Stimulated activated effector memory CD8-positive, alpha-beta T cell treated with anti-CD3 and anti-CD28 coated beads, Interleukin-12 subunit alpha, Interleukin-12 subunit beta, amount 100 ng/mL, for 72 hours (primary cell): ENCODE results near the gene TASP1.
"Not testable (repeated sequence)": the region's sequence is repeated elsewhere in the genome, so short reads cannot be mapped to it uniquely, and the experiment has no call there.

Experiments used
- ATAC-seq: fragments of 150-1000 bp; cut with Tn5 transposase; 2 replicates; pipeline ENCODE4 v1.10.0; 2021
- DNase-seq, 2 donors: peaks; one replicate each; pipeline ENCODE4 v3.0.0; 2021 to 2022; ENCODE audit warnings: low spot score in 2 of 2
- H3K27ac Mint-ChIP-seq: one replicate; pipeline ENCODE4 v1.8.0; 2022; ENCODE audit warnings: mild to moderate bottlenecking, mixed read lengths
- H3K36me3 Mint-ChIP-seq: one replicate; pipeline ENCODE4 v1.8.0; 2022; ENCODE audit warnings: mild to moderate bottlenecking, mixed read lengths
- H3K4me1 Mint-ChIP-seq: one replicate; pipeline ENCODE4 v1.8.0; 2022; ENCODE audit warnings: mixed read lengths
- H3K4me3 Mint-ChIP-seq: one replicate; pipeline ENCODE4 v1.8.0; 2022; ENCODE audit warnings: mild to moderate bottlenecking, mixed read lengths
- H3K9me3 Mint-ChIP-seq: one replicate; pipeline ENCODE4 v1.8.0; 2022; ENCODE audit warnings: mixed read lengths

Gene TASP1

DNA sequence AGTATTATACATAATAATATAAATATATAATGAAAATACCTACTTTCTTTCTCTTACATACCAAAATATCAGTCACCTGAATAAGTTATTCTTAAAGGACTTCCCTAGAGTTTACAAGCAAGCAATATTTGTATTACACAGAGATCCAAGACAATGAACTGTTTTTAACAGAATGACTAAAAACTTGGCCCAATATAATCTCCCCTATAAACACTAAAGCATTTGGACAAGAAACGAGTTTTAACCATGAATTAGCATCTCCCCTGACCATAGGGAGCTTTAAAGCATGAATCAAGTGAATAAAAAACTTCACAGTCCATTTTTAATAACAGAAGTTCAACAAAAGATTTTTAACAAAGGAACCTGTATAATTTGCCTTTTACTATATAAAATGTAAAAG is 20.3 kb downstream of the TASP1 start:
- DNase-seq: not testable (repeated sequence)

GRCh38 chr20:13617585-13617984 is 21.1 kb downstream of the TASP1 start:
- H3K27ac Mint-ChIP-seq, ATAC-seq, H3K4me1 Mint-ChIP-seq, H3K9me3 Mint-ChIP-seq, DNase-seq, H3K4me3 Mint-ChIP-seq: not testable (repeated sequence)
- peaks cover 23% of the 10 kb centered on the region for H3K36me3 Mint-ChIP-seq

More for the DNA sequence above, 20.3 kb downstream of the TASP1 start:
- not testable (repeated sequence) for H3K9me3 Mint-ChIP-seq, H3K4me3 Mint-ChIP-seq, ATAC-seq, H3K27ac Mint-ChIP-seq, H3K4me1 Mint-ChIP-seq
- peaks cover 23% of the 10 kb centered on the region for H3K36me3 Mint-ChIP-seq

DNA sequence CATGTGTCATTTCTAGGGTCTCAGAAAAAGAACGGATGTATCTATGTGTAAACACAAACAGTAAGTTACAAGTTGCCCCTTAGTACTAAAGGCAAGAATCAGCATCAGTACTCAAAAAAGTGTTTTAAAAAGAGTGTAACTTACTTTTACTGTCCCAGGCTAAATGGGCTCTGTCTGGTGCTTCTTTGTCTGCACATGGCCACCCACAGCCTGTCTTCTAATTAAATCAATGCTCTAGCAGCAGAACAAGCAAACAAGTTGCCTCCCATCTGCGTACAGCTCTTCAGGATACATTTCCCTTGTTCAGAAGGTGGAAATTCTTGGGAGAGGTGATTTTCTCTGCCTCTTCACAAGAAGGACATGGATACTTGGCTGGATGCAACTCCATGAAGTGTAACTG is 22.0 kb downstream of the TASP1 start:
- peaks cover 23% of the 10 kb centered on the region for H3K36me3 Mint-ChIP-seq
- not testable (repeated sequence) for H3K4me1 Mint-ChIP-seq, H3K9me3 Mint-ChIP-seq, H3K27ac Mint-ChIP-seq, DNase-seq, H3K4me3 Mint-ChIP-seq, ATAC-seq

DNA sequence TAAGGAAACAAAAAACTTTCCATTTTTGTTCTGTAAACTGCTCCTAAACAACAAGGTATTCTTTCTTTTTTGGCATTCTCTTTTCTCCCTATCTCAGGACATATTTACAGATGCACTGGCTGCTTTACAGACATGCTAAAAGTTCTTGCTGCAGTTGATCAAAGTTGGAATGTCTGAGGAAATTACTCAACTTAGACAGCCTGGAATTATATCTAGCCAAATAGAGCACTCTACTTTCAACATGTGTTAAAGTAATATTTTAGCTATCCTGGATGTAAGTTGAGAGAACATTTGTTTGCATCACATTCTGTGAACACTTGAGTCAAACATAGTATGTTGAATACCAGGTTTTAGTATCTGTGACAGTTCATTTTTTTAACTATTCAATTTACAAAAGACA is 24.8 kb downstream of the TASP1 start:
- Mint-ChIP-seq H3K4me1 (peaks cover 7% of the 10 kb centered on the region), H3K9me3 (no peaks in the 10 kb centered on the region), H3K4me3 (no peak overlapping the region), H3K27ac (no peak overlapping the region), H3K36me3 (peaks cover 37% of the 10 kb centered on the region)
- ATAC-seq (no peak), DNase-seq (no peak)

GRCh38 chr20:13611611-13612125 is 27.1 kb downstream of the TASP1 start:
- Mint-ChIP-seq H3K4me3 (no peak overlapping the region), H3K4me1 (peaks cover 7% of the 10 kb centered on the region), H3K9me3 (no peaks in the 10 kb centered on the region), H3K36me3 (peaks cover 31% of the 10 kb centered on the region), H3K27ac (no peak overlapping the region)
- ATAC-seq: no peak
- no peak for DNase-seq

DNA sequence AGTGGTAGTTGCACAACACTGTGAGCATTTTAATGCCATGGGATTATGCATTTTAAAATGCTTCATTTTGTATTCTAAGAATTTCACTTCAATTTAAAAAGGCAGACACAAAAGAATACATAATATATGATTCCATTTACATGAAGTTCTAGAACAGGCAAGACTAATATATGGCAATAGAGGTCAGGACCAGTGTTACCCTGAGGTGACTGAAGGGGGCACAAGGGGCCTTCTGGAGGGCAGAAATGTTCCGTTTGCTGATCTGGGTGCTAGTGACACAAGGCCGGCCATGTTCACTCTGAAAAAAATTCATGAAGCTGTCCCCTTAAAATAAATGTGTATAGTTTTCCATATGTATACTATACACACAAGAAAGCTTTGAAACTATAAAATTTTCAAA is 28.5 kb downstream of the TASP1 start:
- Mint-ChIP-seq H3K4me3 (no peak overlapping the region), H3K4me1 (no peaks in the 10 kb centered on the region), H3K27ac (no peak overlapping the region), H3K36me3 (peaks cover 19% of the 10 kb centered on the region), H3K9me3 (no peaks in the 10 kb centered on the region)
- DNase-seq (no peak), ATAC-seq (no peak)

DNA sequence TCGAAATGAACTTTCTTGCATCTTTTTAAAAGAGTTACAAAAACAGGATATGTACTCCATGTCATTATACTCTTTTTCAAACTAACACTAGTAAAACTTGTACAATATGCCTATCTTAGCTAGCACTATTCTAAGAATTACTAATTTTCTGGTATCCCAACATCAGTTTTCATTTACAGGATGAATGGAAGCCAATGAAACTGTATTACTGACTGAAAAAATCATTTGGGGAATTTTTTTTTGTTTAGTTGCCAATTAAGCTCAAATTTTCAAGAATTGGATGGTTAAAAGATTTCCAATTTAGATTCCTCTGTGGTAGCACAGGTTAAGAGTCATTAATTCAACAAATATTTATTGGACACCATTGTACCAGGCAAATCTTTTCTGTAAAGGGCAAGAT is 30.7 kb downstream of the TASP1 start:
- Mint-ChIP-seq H3K36me3 (peaks cover 19% of the 10 kb centered on the region), H3K4me1 (no peaks in the 10 kb centered on the region), H3K4me3 (no peak overlapping the region), H3K9me3 (no peaks in the 10 kb centered on the region), H3K27ac (no peak overlapping the region)
- no peak for ATAC-seq
- no peak for DNase-seq

- H3K36me3 Mint-ChIP-seq, H3K27ac Mint-ChIP-seq, H3K4me3 Mint-ChIP-seq, DNase-seq, H3K9me3 Mint-ChIP-seq, ATAC-seq: not testable (repeated sequence)
- H3K4me1 Mint-ChIP-seq: peaks cover 23% of the 10 kb centered on the region
These were observed 45.3 kb downstream of the TASP1 start for GRCh38 chr20:13593423-13593822.

- DNase-seq (no peak), ATAC-seq (no peak)
- H3K36me3 Mint-ChIP-seq: peaks cover 23% of the 10 kb centered on the region
- no peak overlapping the region for H3K4me3 Mint-ChIP-seq
- no peak overlapping the region for H3K27ac Mint-ChIP-seq
- H3K9me3 Mint-ChIP-seq: peaks cover 10% of the 10 kb centered on the region
- no peaks in the 10 kb centered on the region for H3K4me1 Mint-ChIP-seq
These were observed 50.7 kb downstream of the TASP1 start for GRCh38 chr20:13588049-13588448.

DNA sequence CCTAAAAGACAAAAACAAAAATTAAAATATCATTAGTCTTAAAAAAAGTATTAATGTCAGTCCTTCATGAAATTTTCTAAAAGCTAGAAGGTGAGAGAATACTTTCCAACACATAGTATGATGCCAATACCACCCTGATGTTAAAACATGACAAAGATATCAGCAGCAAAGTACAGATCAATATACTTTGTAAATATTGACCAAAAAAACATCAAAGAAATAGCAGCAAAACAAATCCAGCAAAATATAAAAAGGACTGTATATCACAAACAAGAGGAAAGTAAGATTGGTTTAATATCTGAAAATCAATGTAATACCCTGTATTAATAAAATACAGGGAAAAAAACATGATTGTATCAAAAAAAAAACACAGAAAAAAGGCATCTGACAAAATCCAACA is 51.4 kb downstream of the TASP1 start:
- Mint-ChIP-seq H3K27ac (no peak overlapping the region), H3K36me3 (peaks cover 23% of the 10 kb centered on the region), H3K9me3 (peaks cover 10% of the 10 kb centered on the region), H3K4me1 (no peaks in the 10 kb centered on the region), H3K4me3 (no peak overlapping the region)
- ATAC-seq (no peak), DNase-seq (no peak)

DNA sequence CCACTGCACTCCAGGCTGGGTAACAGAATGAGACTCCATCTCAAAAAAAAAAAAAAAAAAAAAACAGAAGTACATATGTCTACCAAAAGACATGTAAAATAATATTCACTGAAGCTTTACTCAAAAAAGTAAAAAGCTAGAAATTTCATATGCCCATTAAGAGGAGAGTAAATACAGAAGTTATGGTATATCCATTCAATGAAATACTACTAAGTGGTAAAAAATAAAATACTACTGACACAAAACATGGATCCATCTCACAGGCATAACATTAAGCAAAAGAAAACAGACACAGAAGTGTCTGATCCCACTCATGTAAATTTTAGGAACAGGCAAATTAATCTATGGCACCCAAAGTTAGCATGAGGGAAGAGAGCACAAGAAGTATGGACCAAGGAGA is 52.6 kb downstream of the TASP1 start:
- peaks cover 10% of the 10 kb centered on the region for H3K9me3 Mint-ChIP-seq
- no peak for DNase-seq
- H3K4me1 Mint-ChIP-seq: no peaks in the 10 kb centered on the region
- H3K4me3 Mint-ChIP-seq: no peak overlapping the region
- no peak overlapping the region for H3K27ac Mint-ChIP-seq
- peaks cover 23% of the 10 kb centered on the region for H3K36me3 Mint-ChIP-seq
- ATAC-seq: no peak

GRCh38 chr20:13581451-13581850 is 57.3 kb downstream of the TASP1 start:
- DNase-seq (no peak), ATAC-seq (no peak)
- Mint-ChIP-seq H3K4me1 (no peaks in the 10 kb centered on the region), H3K36me3 (peaks cover 28% of the 10 kb centered on the region), H3K4me3 (no peak overlapping the region), H3K27ac (no peak overlapping the region), H3K9me3 (peaks cover 5% of the 10 kb centered on the region)

DNA sequence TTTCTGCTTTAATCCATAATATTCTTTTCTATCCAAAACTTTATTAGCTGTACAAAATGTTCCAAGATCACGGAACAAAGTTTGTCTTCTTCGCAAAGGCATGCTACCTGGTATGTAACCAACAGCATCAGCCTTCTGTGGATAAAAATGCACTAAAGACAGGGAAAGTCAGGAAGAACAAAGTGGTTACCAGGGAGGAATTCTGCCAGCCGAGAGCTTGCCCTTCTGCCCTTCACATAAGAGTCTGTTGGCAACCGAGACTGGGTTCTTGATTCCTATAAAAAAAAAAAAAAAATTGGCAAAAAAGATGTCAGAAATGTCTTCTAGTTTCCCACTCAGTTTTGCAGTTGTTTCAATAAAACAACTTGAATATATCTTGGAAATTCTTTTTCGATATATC is 58.0 kb downstream of the TASP1 start:
- no peaks in the 10 kb centered on the region for H3K4me1 Mint-ChIP-seq
- peaks cover 6% of the 10 kb centered on the region for H3K9me3 Mint-ChIP-seq
- no peak for DNase-seq
- no peak overlapping the region for H3K27ac Mint-ChIP-seq
- H3K36me3 Mint-ChIP-seq: peaks cover 21% of the 10 kb centered on the region
- no peak overlapping the region for H3K4me3 Mint-ChIP-seq
- no peak for ATAC-seq

- H3K27ac Mint-ChIP-seq: no peak overlapping the region
- peaks cover 9% of the 10 kb centered on the region for H3K36me3 Mint-ChIP-seq
- no peak for ATAC-seq
- peaks cover 4% of the 10 kb centered on the region for H3K9me3 Mint-ChIP-seq
- H3K4me1 Mint-ChIP-seq: no peaks in the 10 kb centered on the region
- H3K4me3 Mint-ChIP-seq: no peak overlapping the region
- DNase-seq: no peak
These were observed 64.7 kb downstream of the TASP1 start for GRCh38 chr20:13574071-13574470.

- Mint-ChIP-seq H3K4me3 (no peak overlapping the region), H3K9me3 (peaks cover 7% of the 10 kb centered on the region), H3K36me3 (peaks cover 6% of the 10 kb centered on the region), H3K4me1 (no peaks in the 10 kb centered on the region), H3K27ac (no peak overlapping the region)
- no peak for ATAC-seq
- DNase-seq: no peak
These were observed 67.1 kb downstream of the TASP1 start for GRCh38 chr20:13571662-13572061.

GRCh38 chr20:13567663-13568062 is 71.1 kb downstream of the TASP1 start:
- Mint-ChIP-seq H3K4me3 (no peak overlapping the region), H3K9me3 (peaks cover 3% of the 10 kb centered on the region), H3K36me3 (peaks cover 6% of the 10 kb centered on the region), H3K4me1 (no peaks in the 10 kb centered on the region), H3K27ac (no peak overlapping the region)
- no peak for ATAC-seq
- DNase-seq: no peak

DNA sequence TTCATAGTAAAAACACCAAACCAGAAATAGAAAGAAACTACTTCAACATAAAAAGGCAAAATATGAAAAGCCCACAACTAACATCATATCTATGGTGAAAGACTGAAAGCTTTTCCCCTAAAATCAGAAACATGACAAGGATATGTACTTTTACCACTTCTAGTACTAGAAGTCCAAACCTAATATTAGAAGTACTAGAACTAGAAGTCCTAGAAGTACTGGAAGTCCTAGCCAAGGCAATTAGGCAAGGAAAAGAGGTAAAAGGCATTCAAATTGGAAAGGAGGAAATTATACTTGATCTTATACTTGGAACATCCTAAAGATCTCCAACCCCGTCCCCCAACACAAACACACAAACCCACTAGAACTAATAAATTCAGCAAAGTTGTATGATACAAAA is 74.9 kb downstream of the TASP1 start:
- ATAC-seq (no peak), DNase-seq (no peak)
- no peaks in the 10 kb centered on the region for H3K4me1 Mint-ChIP-seq
- no peak overlapping the region for H3K4me3 Mint-ChIP-seq
- no peak overlapping the region for H3K27ac Mint-ChIP-seq
- peaks cover 10% of the 10 kb centered on the region for H3K36me3 Mint-ChIP-seq
- peaks cover 3% of the 10 kb centered on the region for H3K9me3 Mint-ChIP-seq
